Keratinocyte (primary cell): ENCODE results near the gene KLC1. TPM values are rescaled to one million over a fixed set of nuclear protein-coding genes. Genes with fewer than 3 reads are reported as not detected.
A peak's percentile ranks its signal among the peaks of the same experiment; 100 is the strongest.

Experiments
- DNase-seq: peaks from one replicate; pipeline ENCODE4 v3.0.0-alpha.2; 2011; ENCODE audit warnings: low read depth, missing footprints, low spot score
- FAIRE-seq: peaks from 2 replicates; lab custom pipeline; 2011; peaks lifted over from hg19 to GRCh38; lab: Jason Lieb, UNC
- H2AFZ ChIP-seq: 2 replicates; pipeline ENCODE4 v1.6.0; 2012; ENCODE audit warnings: low read length, control low read depth, inconsistent platforms; ENCODE audit not compliant: control insufficient read depth
- H3K27ac ChIP-seq: 2 replicates; pipeline ENCODE4 v1.5.1; 2011; ENCODE audit warnings: low read length; ENCODE audit not compliant: control insufficient read depth, insufficient read depth
- H3K27me3 ChIP-seq: 3 replicates; pipeline ENCODE4 v1.6.0; 2011; ENCODE audit warnings: low read length; ENCODE audit not compliant: control insufficient read depth, insufficient read depth; ENCODE audit errors: extremely low read depth
- H3K36me3 ChIP-seq, 2 experiments: 2 replicates in 1 of 2; 3 replicates in 1 of 2; pipeline ENCODE4 v1.5.1; 2011; ENCODE audit warnings: low read length in 2 of 2, mild to moderate bottlenecking in 1 of 2; ENCODE audit not compliant: control insufficient read depth in 2 of 2, insufficient read depth in 2 of 2; ENCODE audit errors: extremely low read depth in 1 of 2
- H3K4me1 ChIP-seq: 3 replicates; pipeline ENCODE4 v1.5.1; 2011; ENCODE audit warnings: low read length; ENCODE audit not compliant: control insufficient read depth, insufficient read depth; ENCODE audit errors: extremely low read depth
- H3K4me2 ChIP-seq: 3 replicates; pipeline ENCODE4 v1.6.0; 2011; ENCODE audit warnings: low read depth, low read length; ENCODE audit not compliant: control insufficient read depth, insufficient read depth; ENCODE audit errors: extremely low read depth
- H3K4me3 ChIP-seq, 3 experiments: fragments of 200-600 bp in 1 of 3; sonication (generic) in 1 of 3; 2 replicates in 2 of 3; 3 replicates in 1 of 3; pipeline ENCODE4 v1.5.1; 2011 to 2016; ENCODE audit warnings: low read length in 3 of 3, mild to moderate bottlenecking in 3 of 3, control low read depth in 2 of 3, inconsistent platforms in 1 of 3, low read depth in 1 of 3, mixed read lengths in 1 of 3, mixed run types in 1 of 3, moderate library complexity in 1 of 3; ENCODE audit not compliant: control insufficient read depth in 2 of 3, insufficient read depth in 2 of 3; ENCODE audit errors: extremely low read depth in 1 of 3
- H3K79me2 ChIP-seq: 2 replicates; pipeline ENCODE4 v1.6.0; 2012; ENCODE audit warnings: low read length; ENCODE audit not compliant: control insufficient read depth, insufficient read depth
- H3K9ac ChIP-seq: 3 replicates; pipeline ENCODE4 v1.6.0; 2011; ENCODE audit warnings: low read length; ENCODE audit not compliant: control insufficient read depth, insufficient read depth; ENCODE audit errors: extremely low read depth
- H3K9me1 ChIP-seq: 3 replicates; pipeline ENCODE4 v1.6.0; 2011; ENCODE audit warnings: low read length; ENCODE audit not compliant: control insufficient read depth, insufficient read depth; ENCODE audit errors: extremely low read depth
- H3K9me3 ChIP-seq: 2 replicates; pipeline ENCODE4 v1.5.1; 2012; ENCODE audit warnings: low read depth, low read length; ENCODE audit not compliant: control insufficient read depth
- H4K20me1 ChIP-seq: 3 replicates; pipeline ENCODE4 v1.6.0; 2011; ENCODE audit warnings: low read length; ENCODE audit not compliant: control insufficient read depth, insufficient read depth; ENCODE audit errors: extremely low read depth
- EZH2 ChIP-seq: IDR thresholded peaks from one replicate; pipeline ENCODE4 v1.6.1; 2012; ENCODE audit warnings: inconsistent platforms, mild to moderate bottlenecking, low read length, moderate library complexity
- dilution Hi-C: fragments of 300-500 bp; cut with MboI; formaldehyde crosslinking; loops from one replicate; pipeline ENCODE4 v1.7.0; 2020; ENCODE audit warnings: low sequenced_read_pairs; ENCODE audit not compliant: extremely low pct_ligation_motif_present
- polyA plus RNA-seq, 5 experiments: library from polyadenylated mRNA; depleted of rRNA in 3 of 5; stranded (reverse) in 3 of 5; stranded (forward) in 1 of 5; unstranded in 1 of 5; fragments of >200 nt; gene quantifications; 1 replicate in 1 of 5; 2 replicates in 3 of 5; 3 replicates in 1 of 5; pipeline versions ENCODE4 v1.2.1 to v1.2.3, GENCODE V29; 2011 to 2012; ENCODE audit warnings: missing spikeins in 2 of 5, low read depth in 1 of 5, low replicate concordance in 1 of 5
- TF ChIP-seq, protein P1 (sequence below), 3 experiments: IDR thresholded peaks in 1 of 3; conservative IDR thresholded peaks in 1 of 3; optimal IDR thresholded peaks in 1 of 3; 2 replicates in 2 of 3; 3 replicates in 1 of 3; pipeline versions ENCODE3 to v1.5.1; 2011; ENCODE audit warnings: low read length in 3 of 3, mild to moderate bottlenecking in 3 of 3, moderate library complexity in 2 of 3, control low read depth in 1 of 3, inconsistent platforms in 1 of 3; ENCODE audit not compliant: insufficient read depth in 2 of 3; ENCODE audit errors: extremely low read depth in 1 of 3

Gene KLC1
- polyA plus RNA-seq, 1 donor (not counting 4 experiments of a cell fraction or from before 2014, with no cell fraction given), result 130 TPM

DNA sequence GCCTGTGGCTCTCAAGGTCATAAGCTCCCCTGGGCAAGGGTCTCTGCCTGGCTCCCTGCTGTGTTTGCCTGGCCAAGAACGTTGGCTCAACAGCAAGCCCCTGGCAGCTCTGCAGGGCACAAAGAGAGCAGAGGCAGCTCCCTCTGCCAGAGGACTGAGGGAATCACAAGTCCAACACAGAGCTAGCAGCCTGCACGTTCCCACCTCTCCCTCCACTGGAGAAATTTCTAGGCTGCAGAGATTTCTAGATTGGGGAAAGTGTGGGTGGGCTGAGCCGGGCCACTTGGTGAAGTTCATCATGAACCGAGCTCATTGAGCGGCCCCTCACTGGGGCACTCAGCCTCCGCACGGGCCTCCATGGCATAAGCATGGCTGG lies 106.4 kb downstream of the KLC1 start:
- Histone ChIP-seq H4K20me1 (no peaks in the 10 kb centered on the region), H2AFZ (no peak overlapping the region), H3K4me3 (no peak overlapping the region), H3K79me2 (no peaks in the 10 kb centered on the region), H3K4me2 (no peak overlapping the region), H3K36me3 (peaks cover 40 to 44% of the 10 kb centered on the region in 2 experiments), H3K4me1 (peaks cover 11% of the 10 kb centered on the region), H3K9me3 (no peaks in the 10 kb centered on the region), H3K9ac (no peak overlapping the region), H3K27ac (no peak overlapping the region), H3K9me1 (no peaks in the 10 kb centered on the region), H3K27me3 (no peaks in the 10 kb centered on the region)
- no peak for TF ChIP-seq EZH2
- TF ChIP-seq, protein P1, sequence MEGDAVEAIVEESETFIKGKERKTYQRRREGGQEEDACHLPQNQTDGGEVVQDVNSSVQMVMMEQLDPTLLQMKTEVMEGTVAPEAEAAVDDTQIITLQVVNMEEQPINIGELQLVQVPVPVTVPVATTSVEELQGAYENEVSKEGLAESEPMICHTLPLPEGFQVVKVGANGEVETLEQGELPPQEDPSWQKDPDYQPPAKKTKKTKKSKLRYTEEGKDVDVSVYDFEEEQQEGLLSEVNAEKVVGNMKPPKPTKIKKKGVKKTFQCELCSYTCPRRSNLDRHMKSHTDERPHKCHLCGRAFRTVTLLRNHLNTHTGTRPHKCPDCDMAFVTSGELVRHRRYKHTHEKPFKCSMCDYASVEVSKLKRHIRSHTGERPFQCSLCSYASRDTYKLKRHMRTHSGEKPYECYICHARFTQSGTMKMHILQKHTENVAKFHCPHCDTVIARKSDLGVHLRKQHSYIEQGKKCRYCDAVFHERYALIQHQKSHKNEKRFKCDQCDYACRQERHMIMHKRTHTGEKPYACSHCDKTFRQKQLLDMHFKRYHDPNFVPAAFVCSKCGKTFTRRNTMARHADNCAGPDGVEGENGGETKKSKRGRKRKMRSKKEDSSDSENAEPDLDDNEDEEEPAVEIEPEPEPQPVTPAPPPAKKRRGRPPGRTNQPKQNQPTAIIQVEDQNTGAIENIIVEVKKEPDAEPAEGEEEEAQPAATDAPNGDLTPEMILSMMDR (optimal IDR thresholded peaks at IDR 0.05 in 1 of 3, IDR thresholded peaks at IDR 0.05 in 1 of 3, conservative IDR thresholded peaks at IDR 0.05 in 1 of 3; ENCODE audit: extremely low read depth in 1 of 3, insufficient read depth in 2 of 3, low read length in 3 of 3), result peak in 1 of 3 experiments; percentile 24
- DNase-seq, result no peak
- dilution Hi-C loops, result no loop called here
- FAIRE-seq, result no peak

DNA sequence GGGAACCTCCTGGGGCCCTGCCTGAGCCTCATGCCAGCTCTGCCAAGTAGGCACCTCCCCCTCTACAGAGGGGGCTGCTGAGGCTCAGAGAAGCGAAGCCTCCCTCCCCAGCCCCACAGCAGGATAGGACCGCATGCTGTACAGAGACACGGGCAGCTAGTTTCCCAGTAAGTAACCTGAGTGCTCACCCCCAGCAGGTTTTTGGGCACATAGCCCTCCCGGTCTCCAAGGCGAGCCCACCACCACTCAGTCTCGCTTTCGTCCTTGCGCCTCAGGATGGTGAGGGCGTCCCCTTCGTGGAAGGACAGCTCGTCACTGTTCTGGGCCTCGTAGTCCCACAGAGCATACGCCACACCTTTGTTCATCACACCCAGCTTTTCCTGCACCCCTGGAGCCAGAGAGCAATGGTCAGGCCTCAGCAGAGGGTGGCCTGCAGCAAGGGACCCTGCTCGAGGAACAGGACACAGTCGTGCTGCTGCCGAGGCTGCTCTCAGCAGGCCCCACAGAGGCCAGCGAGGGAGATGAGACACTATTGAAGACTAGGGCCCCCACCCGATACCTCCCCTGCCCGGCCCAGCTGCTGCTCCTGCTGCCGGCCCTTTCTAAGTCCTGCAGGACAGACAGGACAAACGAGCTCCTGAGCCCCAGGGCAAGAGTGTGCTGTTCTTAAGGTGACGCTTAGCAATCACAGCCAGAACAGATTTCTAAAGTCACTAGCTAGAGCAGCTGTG lies 107.0 kb downstream of the KLC1 start:
- Histone ChIP-seq H3K4me1 (peaks cover 11% of the 10 kb centered on the region), H3K4me3 (no peak overlapping the region), H3K9ac (no peak overlapping the region), H3K27me3 (no peaks in the 10 kb centered on the region), H3K79me2 (no peaks in the 10 kb centered on the region), H2AFZ (no peak overlapping the region), H3K27ac (no peak overlapping the region), H3K4me2 (no peak overlapping the region), H3K36me3 (peaks cover 41 to 42% of the 10 kb centered on the region in 2 experiments), H4K20me1 (no peaks in the 10 kb centered on the region), H3K9me1 (no peaks in the 10 kb centered on the region), H3K9me3 (no peaks in the 10 kb centered on the region)
- dilution Hi-C loops, result no loop called here
- TF ChIP-seq EZH2, result no peak
- TF ChIP-seq, protein P1 (optimal IDR thresholded peaks at IDR 0.05 in 1 of 3, IDR thresholded peaks at IDR 0.05 in 1 of 3, conservative IDR thresholded peaks at IDR 0.05 in 1 of 3; ENCODE audit: extremely low read depth in 1 of 3, insufficient read depth in 2 of 3, low read length in 3 of 3), result no peak
- DNase-seq (no peak), FAIRE-seq (no peak)
